MCF 10A (cell line): ENCODE measurements around the gene KCNK16. TPM values are rescaled to one million over a fixed set of nuclear protein-coding genes. Genes with fewer than 3 reads are reported as not detected.

Experiments used
- BruUV-seq: library from RNA; stranded (reverse); fragments of 400-500 nt; replicated peaks from 2 replicates; lab custom pipeline; 2021; lab: Mats Ljungman, UMichigan
- CTCF ChIA-PET: fragments of 300-600 bp; sonication (Branson Sonifier 250); formaldehyde crosslinking; extraction: SDS; loops from one replicate; lab custom pipeline; 2021; ENCODE audit warnings: antibody characterized with exemption, inconsistent platforms; lab: Yijun Ruan, JAX
- POLR2A ChIA-PET: fragments of 300-600, 350-650 bp; sonication (Branson Sonifier 250); formaldehyde crosslinking; extraction: SDS; loops from one replicate; lab custom pipeline; 2020; ENCODE audit warnings: antibody characterized with exemption, inconsistent platforms; lab: Yijun Ruan, JAX
- DNase-seq: peaks from one replicate; pipeline ENCODE4 v3.0.0-alpha.2; 2018; ENCODE audit not compliant: unreplicated experiment
- H3K27ac Mint-ChIP-seq: one replicate; pipeline ENCODE4 v1.8.0; 2022; ENCODE audit warnings: mild to moderate bottlenecking, low read depth, mixed read lengths; ENCODE audit not compliant: unreplicated experiment
- H3K27me3 Mint-ChIP-seq: one replicate; pipeline ENCODE4 v1.8.0; 2022; ENCODE audit warnings: mixed read lengths; ENCODE audit not compliant: insufficient read depth, unreplicated experiment
- H3K36me3 Mint-ChIP-seq: one replicate; pipeline ENCODE4 v1.8.0; 2022; ENCODE audit warnings: mild to moderate bottlenecking, moderate library complexity, mixed read lengths; ENCODE audit not compliant: insufficient read depth, unreplicated experiment
- H3K4me1 Mint-ChIP-seq: one replicate; pipeline ENCODE4 v1.8.0; 2022; ENCODE audit warnings: mixed read lengths; ENCODE audit not compliant: insufficient read depth, unreplicated experiment
- H3K4me3 Mint-ChIP-seq: one replicate; pipeline ENCODE4 v1.8.0; 2022; ENCODE audit warnings: mild to moderate bottlenecking, moderate library complexity, mixed read lengths; ENCODE audit not compliant: unreplicated experiment
- H3K9me3 Mint-ChIP-seq: one replicate; pipeline ENCODE4 v1.8.0; 2022; ENCODE audit warnings: mixed read lengths; ENCODE audit not compliant: unreplicated experiment
- CTCF ChIP-seq: fragments of 200-600 bp; IDR thresholded peaks from one replicate; pipeline ENCODE4 v1.8.0; 2022; ENCODE audit warnings: antibody characterized with exemption, mild to moderate bottlenecking; ENCODE audit not compliant: unreplicated experiment
- intact Hi-C: fragments of 100-400 bp; cut with micrococcal nuclease; formaldehyde crosslinking; loops from 2 replicates; pipeline ENCODE4 v1.14.1; 2022
- total RNA-seq: library from RNA; stranded (reverse); gene quantifications from 2 replicates; pipeline ENCODE4 v1.2.3, GENCODE V29; 2022

The KCNK16 gene
- total RNA-seq, 1 experiment from 2014 or later, result not detected

GRCh38 chr6:39274903-39275302, 47.6 kb downstream of the KCNK16 start:
- Mint-ChIP-seq H3K27me3 (no peaks in the 10 kb centered on the region), H3K36me3 (no peaks in the 10 kb centered on the region), H3K4me1 (peaks cover 3% of the 10 kb centered on the region), H3K27ac (no peak overlapping the region), H3K4me3 (no peak overlapping the region), H3K9me3 (no peaks in the 10 kb centered on the region)
- no peak for TF ChIP-seq CTCF
- BruUV-seq, result no TSS peak
- intact Hi-C loops, result no loop called here
- CTCF ChIA-PET, result no interaction called here
- POLR2A ChIA-PET, result interaction anchor here (1.1 kb wide), 1 partner anchor 71 kb away, joined by 3 read pairs; no protein-coding TSS in a partner anchor
- no peak for DNase-seq

DNA sequence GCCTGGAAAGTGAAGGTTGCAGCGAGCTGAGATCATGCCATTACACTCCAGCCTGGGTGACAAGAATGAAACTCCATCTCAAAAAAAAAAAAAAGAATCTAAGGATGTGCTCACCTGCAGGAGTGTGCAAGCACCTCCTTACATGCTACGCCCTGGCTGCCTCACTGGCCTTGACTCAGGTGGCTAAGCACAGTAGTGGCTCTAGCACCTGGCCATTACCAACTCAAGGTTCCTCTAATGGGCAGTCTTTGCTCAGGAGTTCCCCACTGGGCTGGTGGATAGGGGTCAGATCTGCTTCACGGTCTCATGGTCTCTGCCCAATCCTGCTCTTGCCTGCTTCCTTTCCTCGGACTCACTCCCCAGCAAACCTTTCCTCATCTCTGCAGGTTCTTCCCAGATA, 48.0 kb downstream of the KCNK16 start:
- no peaks in the 10 kb centered on the region for H3K27me3 Mint-ChIP-seq
- POLR2A ChIA-PET, result no interaction called here
- H3K36me3 Mint-ChIP-seq, result no peaks in the 10 kb centered on the region
- no peak overlapping the region for H3K27ac Mint-ChIP-seq
- no peak for DNase-seq
- no peak for TF ChIP-seq CTCF
- no TSS peak for BruUV-seq
- no peaks in the 10 kb centered on the region for H3K4me1 Mint-ChIP-seq
- H3K4me3 Mint-ChIP-seq, result no peak overlapping the region
- H3K9me3 Mint-ChIP-seq, result no peaks in the 10 kb centered on the region
- CTCF ChIA-PET, result no interaction called here
- intact Hi-C loops, result no loop called here

- POLR2A ChIA-PET, result interaction anchor here (0.6 kb wide), 1 partner anchor 41 kb away, joined by 3 read pairs; no protein-coding TSS in a partner anchor
- intact Hi-C loops, result no loop called here
- H3K4me3 Mint-ChIP-seq, result no peak overlapping the region
- H3K36me3 Mint-ChIP-seq, result no peaks in the 10 kb centered on the region
- CTCF ChIA-PET, result interaction anchor here (0.5 to 0.6 kb wide), 3 partner anchors 70 to 269 kb away, joined by 3 read pairs; no protein-coding TSS in a partner anchor
- no peak overlapping the region for H3K27ac Mint-ChIP-seq
- no TSS peak for BruUV-seq
- DNase-seq, result no peak
- no peaks in the 10 kb centered on the region for H3K4me1 Mint-ChIP-seq
- no peaks in the 10 kb centered on the region for H3K9me3 Mint-ChIP-seq
- no peak for TF ChIP-seq CTCF
- no peaks in the 10 kb centered on the region for H3K27me3 Mint-ChIP-seq
Measured at GRCh38 chr6:39273406-39273821, 49.1 kb downstream of the KCNK16 start.

GRCh38 chr6:39269961-39270360, 52.5 kb downstream of the KCNK16 start:
- no peaks in the 10 kb centered on the region for H3K36me3 Mint-ChIP-seq
- TF ChIP-seq CTCF, result no peak
- intact Hi-C loops, result no loop called here
- CTCF ChIA-PET, result no interaction called here
- no TSS peak for BruUV-seq
- H3K27ac Mint-ChIP-seq, result no peak overlapping the region
- DNase-seq, result no peak
- H3K4me3 Mint-ChIP-seq, result no peak overlapping the region
- H3K27me3 Mint-ChIP-seq, result no peaks in the 10 kb centered on the region
- POLR2A ChIA-PET, result no interaction called here
- no peaks in the 10 kb centered on the region for H3K9me3 Mint-ChIP-seq
- no peaks in the 10 kb centered on the region for H3K4me1 Mint-ChIP-seq
